Smooth muscle cell (in vitro differentiated cells): ENCODE results near the gene MCEE. TPM values are rescaled to one million over a fixed set of nuclear protein-coding genes. Genes with fewer than 3 reads are reported as not detected.
"Not testable (repeated sequence)": the region's sequence is repeated elsewhere in the genome, so short reads cannot be mapped to it uniquely, and the experiment has no call there.

Experiments used
- DNase-seq: peaks from one replicate; lab custom pipeline; 2025; ENCODE audit not compliant: unreplicated experiment; lab: John Stamatoyannopoulos, UW
- H2AFZ ChIP-seq: fragments of 200-600 bp; sonication (generic); 2 replicates; pipeline ENCODE4 v1.6.0; 2016; ENCODE audit warnings: antibody characterized with exemption, low read depth, mild to moderate bottlenecking
- H3F3A ChIP-seq: fragments of 200-600 bp; sonication (generic); 2 replicates; pipeline ENCODE4 v1.6.0; 2017; ENCODE audit warnings: antibody characterized with exemption, low read depth
- H3K27ac ChIP-seq: fragments of 200-600 bp; sonication (generic); 2 replicates; pipeline ENCODE4 v1.5.1; 2016; ENCODE audit warnings: low read depth, mild to moderate bottlenecking
- H3K27me3 ChIP-seq: fragments of 200-600 bp; sonication (generic); 2 replicates; pipeline ENCODE4 v1.6.1; 2016; ENCODE audit warnings: low read depth, mild to moderate bottlenecking
- H3K36me3 ChIP-seq: fragments of 200-600 bp; sonication (generic); 2 replicates; pipeline ENCODE4 v1.5.1; 2016; ENCODE audit warnings: low read depth
- H3K4me1 ChIP-seq: fragments of 200-600 bp; sonication (generic); 2 replicates; pipeline ENCODE4 v1.5.1; 2016; ENCODE audit warnings: low read depth
- H3K4me2 ChIP-seq: fragments of 200-600 bp; sonication (generic); 2 replicates; pipeline ENCODE4 v1.6.0; 2016; ENCODE audit warnings: mild to moderate bottlenecking
- H3K4me3 ChIP-seq: fragments of 200-600 bp; sonication (generic); 2 replicates; pipeline ENCODE4 v1.5.1; 2016; ENCODE audit warnings: mild to moderate bottlenecking
- H3K79me2 ChIP-seq: fragments of 200-600 bp; sonication (generic); 2 replicates; pipeline ENCODE4 v1.6.0; 2016; ENCODE audit warnings: low read depth, mild to moderate bottlenecking
- H3K9ac ChIP-seq: fragments of 200-600 bp; sonication (generic); 2 replicates; pipeline ENCODE4 v1.6.0; 2016; ENCODE audit warnings: low read depth
- H3K9me3 ChIP-seq: fragments of 200-600 bp; sonication (generic); replicated peaks from 2 replicates; pipeline ENCODE4 v1.5.1; 2016; ENCODE audit warnings: low read depth
- H4K20me1 ChIP-seq: fragments of 200-600 bp; sonication (generic); 2 replicates; pipeline ENCODE4 v1.6.0; 2016; ENCODE audit warnings: low read depth
- WGBS: methylation state at CpG from one replicate; pipeline ENCODE4 v1.1.7; 2016; ENCODE audit warnings: low lambda C conversion rate; 5-methylcytosine and 5-hydroxymethylcytosine counted together
- polyA plus RNA-seq: library from polyadenylated mRNA; unstranded; fragments of >200 nt; fragmentation: Nextera tagmentation; extraction: Ambion mirVana; gene quantifications from 2 replicates; pipeline ENCODE4 v1.2.1, GENCODE V29; 2016
- total RNA-seq: library from RNA; depleted of rRNA; stranded (reverse); fragments of >200 nt; gene quantifications from 2 replicates; pipeline ENCODE4 v1.2.3, GENCODE V29; 2014
- TF ChIP-seq, protein P1 (sequence below): fragments of 200-600 bp; sonication (generic); IDR thresholded peaks from 2 replicates; pipeline ENCODE4 v1.5.1; 2017; ENCODE audit warnings: borderline replicate concordance, mild to moderate bottlenecking, antibody characterized with exemption; ENCODE audit not compliant: insufficient read depth, poor library complexity, severe bottlenecking

MCEE gene
- total and polyA plus RNA-seq, 2 experiments from 2014 or later: 38.4 to 53.9 TPM

DNA sequence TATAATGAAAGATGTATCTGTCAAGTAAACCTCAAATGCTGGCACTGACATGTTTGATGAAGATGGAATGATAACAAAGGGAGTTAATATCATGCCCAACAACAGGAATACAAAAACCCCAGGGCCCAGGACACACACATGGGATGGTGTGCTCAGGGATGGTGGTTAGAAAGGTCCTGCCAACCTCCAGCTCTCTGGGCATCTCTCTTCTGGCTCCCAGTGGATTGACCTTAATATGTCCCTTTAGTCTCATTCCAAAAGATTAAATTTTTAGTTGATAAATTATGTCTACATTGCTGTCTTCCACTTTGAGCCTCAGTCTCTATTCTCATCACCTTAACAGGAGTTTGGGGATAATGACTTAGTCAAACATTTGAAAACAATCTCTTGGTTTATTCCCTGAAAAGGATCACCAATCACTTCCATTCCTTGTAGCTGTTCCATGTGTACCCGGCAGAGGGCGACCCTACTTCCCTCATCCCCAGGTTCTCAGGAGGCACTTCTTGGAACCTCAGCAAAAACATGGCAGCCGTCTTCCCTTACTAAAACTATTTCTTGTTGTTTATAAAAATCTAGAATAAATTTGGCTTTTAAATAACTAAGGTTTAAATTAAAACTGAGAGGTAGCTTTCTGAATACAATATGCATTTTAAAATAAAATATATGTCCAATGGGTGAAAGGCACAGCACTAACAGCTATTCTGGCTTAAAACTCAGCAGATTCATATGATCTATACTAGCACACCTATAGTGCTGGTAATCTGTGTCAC is 29.6 kb downstream of the MCEE start:
- Histone ChIP-seq H3K27me3 (no peaks in the 10 kb centered on the region), H3K79me2 (no peaks in the 10 kb centered on the region), H3K4me3 (no peak overlapping the region), H3K27ac (peak overlapping the region; percentile 90), H3K36me3 (no peaks in the 10 kb centered on the region), H3K4me2 (peak overlapping the region; percentile 56), H4K20me1 (no peaks in the 10 kb centered on the region), H2AFZ (peak overlapping the region; percentile 23), H3K9me3 (no peaks in the 10 kb centered on the region), H3K4me1 (no peaks in the 10 kb centered on the region), H3K9ac (no peak overlapping the region), H3F3A (peaks cover 11% of the 10 kb centered on the region)
- DNase-seq: no peak
- WGBS: 25% methylated on average over 3 of the region's 3 CpGs
- TF ChIP-seq, protein P1, sequence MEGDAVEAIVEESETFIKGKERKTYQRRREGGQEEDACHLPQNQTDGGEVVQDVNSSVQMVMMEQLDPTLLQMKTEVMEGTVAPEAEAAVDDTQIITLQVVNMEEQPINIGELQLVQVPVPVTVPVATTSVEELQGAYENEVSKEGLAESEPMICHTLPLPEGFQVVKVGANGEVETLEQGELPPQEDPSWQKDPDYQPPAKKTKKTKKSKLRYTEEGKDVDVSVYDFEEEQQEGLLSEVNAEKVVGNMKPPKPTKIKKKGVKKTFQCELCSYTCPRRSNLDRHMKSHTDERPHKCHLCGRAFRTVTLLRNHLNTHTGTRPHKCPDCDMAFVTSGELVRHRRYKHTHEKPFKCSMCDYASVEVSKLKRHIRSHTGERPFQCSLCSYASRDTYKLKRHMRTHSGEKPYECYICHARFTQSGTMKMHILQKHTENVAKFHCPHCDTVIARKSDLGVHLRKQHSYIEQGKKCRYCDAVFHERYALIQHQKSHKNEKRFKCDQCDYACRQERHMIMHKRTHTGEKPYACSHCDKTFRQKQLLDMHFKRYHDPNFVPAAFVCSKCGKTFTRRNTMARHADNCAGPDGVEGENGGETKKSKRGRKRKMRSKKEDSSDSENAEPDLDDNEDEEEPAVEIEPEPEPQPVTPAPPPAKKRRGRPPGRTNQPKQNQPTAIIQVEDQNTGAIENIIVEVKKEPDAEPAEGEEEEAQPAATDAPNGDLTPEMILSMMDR: peak; percentile 73

DNA sequence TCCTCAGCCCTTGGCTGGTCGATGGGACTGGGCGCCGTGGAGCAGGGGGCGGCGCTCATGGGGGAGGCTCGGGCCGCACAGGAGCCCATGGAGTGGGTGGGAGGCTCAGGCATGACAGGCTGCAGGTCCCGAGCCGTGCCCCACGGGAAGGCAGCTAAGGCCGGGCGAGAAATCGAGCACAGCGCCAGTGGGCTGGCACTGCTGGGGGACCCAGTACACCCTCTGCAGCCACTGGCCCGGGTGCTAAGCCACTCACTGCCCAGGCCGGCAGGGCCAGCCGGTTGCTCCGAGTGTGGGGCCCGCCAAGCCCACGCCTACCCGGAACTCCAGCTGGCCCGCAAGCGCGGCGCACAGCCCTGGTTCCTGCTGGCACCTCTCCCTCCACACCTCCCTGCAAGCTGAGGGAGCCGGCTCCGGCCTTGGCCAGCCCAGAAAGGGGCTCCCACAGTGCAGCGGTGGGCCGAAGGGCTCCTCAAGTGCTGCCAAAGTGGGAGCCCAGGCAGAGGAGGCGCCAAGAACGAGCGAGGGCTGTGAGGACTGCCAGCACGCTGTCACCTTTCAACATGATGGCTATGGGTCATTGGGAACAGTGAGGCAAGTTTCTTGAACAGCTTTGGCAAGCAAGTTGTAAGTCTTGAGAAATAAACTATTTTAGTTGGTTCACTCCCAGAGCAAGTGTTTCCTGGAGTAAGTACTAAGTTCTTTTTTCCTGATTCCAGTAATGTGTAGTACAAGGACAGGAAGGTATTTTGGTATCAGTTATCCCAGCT is 37.4 kb downstream of the MCEE start:
- WGBS: 97% methylated on average over 32 of the region's 33 CpGs
- not testable (repeated sequence) for H4K20me1 ChIP-seq, H3K79me2 ChIP-seq, H3K4me3 ChIP-seq, DNase-seq, H3K4me2 ChIP-seq, H3K9me3 ChIP-seq, H3K9ac ChIP-seq, H3F3A ChIP-seq, H3K27ac ChIP-seq, H2AFZ ChIP-seq, H3K36me3 ChIP-seq, H3K4me1 ChIP-seq
- peaks cover 27% of the 10 kb centered on the region for H3K27me3 ChIP-seq

DNA sequence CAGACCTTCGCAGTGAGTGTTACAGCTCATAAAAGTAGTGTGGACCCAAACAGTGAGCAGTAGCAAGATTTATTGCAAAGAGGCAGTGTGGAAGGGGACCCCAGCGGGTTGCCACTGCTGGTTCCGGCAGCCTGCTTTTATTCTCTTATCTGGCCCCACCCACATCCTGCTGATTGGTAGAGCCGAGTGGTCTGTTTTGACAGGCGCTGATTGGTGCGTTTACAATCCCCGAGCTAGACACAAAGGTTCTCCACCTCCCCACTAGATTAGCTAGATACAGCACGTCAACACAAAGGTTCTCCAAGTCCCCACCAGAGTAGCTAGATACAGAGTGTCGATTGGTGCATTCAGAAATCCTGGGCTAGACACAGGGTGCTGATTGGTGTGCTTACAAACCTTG is 38.2 kb downstream of the MCEE start:
- WGBS: 75% methylated on average over 9 of the region's 9 CpGs
- H3K79me2 ChIP-seq, H2AFZ ChIP-seq, H3K4me2 ChIP-seq, H3K27ac ChIP-seq, DNase-seq, H3K4me3 ChIP-seq, H3F3A ChIP-seq, H4K20me1 ChIP-seq, H3K9me3 ChIP-seq, H3K36me3 ChIP-seq, H3K4me1 ChIP-seq, H3K9ac ChIP-seq: not testable (repeated sequence)
- H3K27me3 ChIP-seq: peaks cover 28% of the 10 kb centered on the region

DNA sequence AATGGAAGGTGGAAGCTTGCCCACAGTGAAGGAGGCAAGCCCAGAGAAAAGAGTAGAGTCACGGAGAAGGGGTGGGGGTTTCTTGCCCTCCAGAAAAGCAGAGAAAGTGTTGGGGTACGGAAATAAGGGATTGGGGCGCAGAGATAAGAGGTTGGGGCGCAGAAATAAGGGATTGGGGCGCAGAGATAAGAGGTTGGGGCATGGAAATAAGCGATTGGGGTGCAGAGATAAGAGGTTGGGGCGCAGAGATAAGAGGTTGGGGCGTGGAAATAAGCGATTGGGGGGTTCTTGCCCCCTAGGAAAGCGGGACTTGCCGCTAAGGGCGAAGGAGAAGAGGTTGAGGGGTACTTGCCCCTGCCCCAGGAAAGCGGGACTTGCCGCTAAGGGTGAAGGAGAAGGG is 40.6 kb downstream of the MCEE start:
- H3K4me3 ChIP-seq, H4K20me1 ChIP-seq, H3K9ac ChIP-seq, H2AFZ ChIP-seq, H3K36me3 ChIP-seq, DNase-seq, H3K4me1 ChIP-seq, H3K27ac ChIP-seq, H3K79me2 ChIP-seq, H3F3A ChIP-seq, H3K9me3 ChIP-seq, H3K4me2 ChIP-seq: not testable (repeated sequence)
- 68% methylated on average over 14 of the region's 14 CpGs for WGBS
- peaks cover 49% of the 10 kb centered on the region for H3K27me3 ChIP-seq

DNA sequence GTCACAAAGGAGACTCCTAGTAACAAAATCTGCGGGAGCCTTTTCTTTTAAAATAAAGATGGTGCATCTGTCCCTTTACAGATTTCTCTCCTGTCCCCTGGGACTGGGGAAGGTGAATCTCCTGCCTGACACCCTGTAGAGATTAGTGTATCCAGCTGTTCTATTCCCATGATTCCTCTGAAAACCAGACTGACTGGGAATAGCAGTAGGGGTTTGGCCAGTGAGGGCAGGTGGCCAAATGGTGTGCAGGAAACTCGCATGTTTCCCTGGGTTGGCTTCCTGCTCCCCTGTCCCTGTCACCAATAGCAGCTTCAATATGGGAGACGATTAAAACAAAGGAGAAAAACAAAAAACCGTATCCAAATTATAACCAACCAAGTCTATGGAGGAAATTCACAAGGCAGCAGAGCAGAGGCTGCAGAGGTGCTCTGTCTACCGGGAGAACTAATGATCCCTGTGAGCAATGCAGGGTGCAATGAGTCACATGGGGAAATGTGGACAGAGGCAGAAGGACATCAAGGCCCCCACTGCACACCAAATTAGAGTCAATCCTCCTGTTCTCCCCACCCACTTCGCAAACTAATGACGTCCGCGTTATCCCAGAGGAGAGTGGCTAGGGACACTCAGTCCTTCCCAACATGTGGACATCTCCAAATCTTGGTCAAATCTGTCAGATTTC is 44.6 kb downstream of the MCEE start:
- H2AFZ ChIP-seq, H3K9me3 ChIP-seq, H3K4me2 ChIP-seq, H3K4me1 ChIP-seq, DNase-seq, H3K27ac ChIP-seq, H3F3A ChIP-seq, H3K79me2 ChIP-seq, H3K4me3 ChIP-seq, H3K36me3 ChIP-seq, H4K20me1 ChIP-seq, H3K9ac ChIP-seq: not testable (repeated sequence)
- 53% methylated on average over 9 of the region's 9 CpGs for WGBS
- H3K27me3 ChIP-seq: peaks cover 39% of the 10 kb centered on the region

DNA sequence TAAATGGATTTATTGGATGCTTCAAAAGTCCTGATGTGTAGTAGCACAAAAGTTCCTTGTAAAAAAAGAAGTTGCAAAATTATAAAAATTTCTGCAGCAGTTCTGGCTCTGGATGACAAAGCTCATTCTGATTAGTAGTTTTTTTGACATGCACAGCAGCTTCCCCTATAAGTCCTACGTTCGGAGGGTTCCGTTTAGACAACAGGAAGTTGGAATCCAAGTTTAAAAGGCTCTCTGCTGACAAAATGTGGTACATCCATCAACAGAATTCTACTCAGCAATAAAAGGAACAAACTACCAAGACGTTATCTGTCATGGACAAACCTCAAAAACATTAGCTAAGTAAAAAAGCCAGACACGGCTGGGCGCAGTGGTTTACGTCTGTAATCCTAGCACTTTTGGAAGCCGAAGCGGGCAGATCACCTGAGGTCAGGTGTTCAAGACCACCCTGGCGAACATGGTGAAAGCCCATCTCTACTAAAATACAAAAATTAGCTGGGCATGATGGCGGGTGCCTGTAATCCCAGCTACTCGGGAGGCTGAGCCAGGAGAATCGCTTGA is 46.2 kb downstream of the MCEE start:
- H3K27ac ChIP-seq, H3K4me1 ChIP-seq, H2AFZ ChIP-seq, H3K4me3 ChIP-seq, H4K20me1 ChIP-seq, H3K4me2 ChIP-seq, H3K79me2 ChIP-seq, H3K9ac ChIP-seq, H3F3A ChIP-seq, H3K36me3 ChIP-seq, H3K9me3 ChIP-seq, DNase-seq: not testable (repeated sequence)
- peaks cover 26% of the 10 kb centered on the region for H3K27me3 ChIP-seq
- WGBS: 83% methylated on average over 10 of the region's 13 CpGs

DNA sequence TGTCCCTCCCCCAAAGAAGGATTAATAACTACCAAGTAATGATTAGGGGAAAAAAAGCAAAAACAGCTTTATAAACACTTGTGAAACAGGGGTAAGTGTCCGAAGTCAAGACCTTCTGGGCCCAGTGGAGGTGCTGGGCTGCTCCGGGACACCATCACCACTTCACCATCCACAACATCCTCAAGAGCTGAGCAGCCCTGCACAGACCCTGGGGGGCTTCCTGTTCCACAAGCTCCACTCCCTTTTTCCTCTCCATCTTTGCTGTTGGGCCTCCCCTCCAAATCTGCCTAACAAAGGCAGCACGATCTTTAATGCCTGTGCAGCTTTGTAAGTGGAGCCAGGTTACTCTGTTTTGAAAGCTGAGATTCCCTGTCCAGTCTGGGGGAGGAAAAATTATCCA is 46.7 kb downstream of the MCEE start:
- not testable (repeated sequence) for H2AFZ ChIP-seq, H3K4me2 ChIP-seq, H4K20me1 ChIP-seq, H3K4me3 ChIP-seq, H3K27ac ChIP-seq, H3K36me3 ChIP-seq, H3K9me3 ChIP-seq, DNase-seq, H3K9ac ChIP-seq, H3F3A ChIP-seq, H3K4me1 ChIP-seq, H3K79me2 ChIP-seq
- peaks cover 23% of the 10 kb centered on the region for H3K27me3 ChIP-seq
- WGBS: no CpG with 5 or more reads among the region's 3 CpGs
